TTC549 (cell line): Measurements from ENCODE around the gene SLC25A40.
A peak's percentile ranks its signal among the peaks of the same experiment; 100 is the strongest.
"Not testable (repeated sequence)": the region's sequence is repeated elsewhere in the genome, so short reads cannot be mapped to it uniquely, and the experiment has no call there.

ENCODE experiments used
- FAIRE-seq: peaks from 2 replicates; lab custom pipeline; 2012; peaks lifted over from hg19 to GRCh38; lab: Jason Lieb, UNC

Gene SLC25A40, protein sequence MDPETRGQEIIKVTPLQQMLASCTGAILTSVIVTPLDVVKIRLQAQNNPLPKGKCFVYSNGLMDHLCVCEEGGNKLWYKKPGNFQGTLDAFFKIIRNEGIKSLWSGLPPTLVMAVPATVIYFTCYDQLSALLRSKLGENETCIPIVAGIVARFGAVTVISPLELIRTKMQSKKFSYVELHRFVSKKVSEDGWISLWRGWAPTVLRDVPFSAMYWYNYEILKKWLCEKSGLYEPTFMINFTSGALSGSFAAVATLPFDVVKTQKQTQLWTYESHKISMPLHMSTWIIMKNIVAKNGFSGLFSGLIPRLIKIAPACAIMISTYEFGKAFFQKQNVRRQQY

DNA sequence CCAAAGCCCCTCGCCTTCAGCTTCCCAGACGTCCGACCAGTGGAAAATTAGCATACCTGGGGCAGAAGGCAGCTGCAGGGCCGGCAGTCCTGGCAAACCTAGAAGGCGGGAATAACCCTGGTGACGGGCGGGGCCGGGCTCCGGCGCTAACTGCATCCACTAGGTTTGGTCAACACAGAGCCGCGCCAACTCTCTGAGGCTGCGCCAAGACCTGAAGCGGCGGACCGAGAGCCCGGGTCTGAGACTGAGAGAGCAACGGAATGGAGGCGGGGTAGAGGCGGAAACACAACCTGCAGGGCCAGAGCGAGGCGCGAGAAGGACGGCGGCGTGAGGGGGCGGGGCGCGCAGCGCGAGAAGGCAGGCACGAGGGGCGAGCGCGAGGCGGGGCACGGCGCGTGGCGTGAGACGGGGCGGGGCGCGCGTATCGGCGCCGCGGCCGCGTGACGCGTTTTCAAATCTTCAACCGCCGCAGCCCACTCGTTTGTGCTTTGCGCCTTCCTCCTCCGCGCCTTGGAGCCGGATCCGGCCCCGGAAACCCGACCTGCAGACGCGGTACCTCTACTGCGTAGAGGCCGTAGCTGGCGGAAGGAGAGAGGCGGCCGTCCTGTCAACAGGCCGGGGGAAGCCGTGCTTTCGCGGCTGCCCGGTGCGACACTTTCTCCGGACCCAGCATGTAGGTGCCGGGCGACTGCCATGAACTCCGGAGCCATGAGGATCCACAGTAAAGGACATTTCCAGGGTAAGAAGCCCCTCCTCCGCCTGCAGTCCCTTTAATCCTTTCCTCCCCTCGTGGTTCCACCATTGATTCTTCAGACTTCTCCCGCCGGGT lies at the start of gene SLC25A40, which contains the start of gene DBF4:
SLC25A40 (minus strand) TSS at position 321 of the 829 bp plus-strand sequence. CDS start 17,633 bp downstream, outside the sequence.
DBF4 (plus strand) TSS at position 454 of the 829 bp plus-strand sequence; CDS start at position 694, 240 bp downstream.
- no peak for FAIRE-seq

DNA sequence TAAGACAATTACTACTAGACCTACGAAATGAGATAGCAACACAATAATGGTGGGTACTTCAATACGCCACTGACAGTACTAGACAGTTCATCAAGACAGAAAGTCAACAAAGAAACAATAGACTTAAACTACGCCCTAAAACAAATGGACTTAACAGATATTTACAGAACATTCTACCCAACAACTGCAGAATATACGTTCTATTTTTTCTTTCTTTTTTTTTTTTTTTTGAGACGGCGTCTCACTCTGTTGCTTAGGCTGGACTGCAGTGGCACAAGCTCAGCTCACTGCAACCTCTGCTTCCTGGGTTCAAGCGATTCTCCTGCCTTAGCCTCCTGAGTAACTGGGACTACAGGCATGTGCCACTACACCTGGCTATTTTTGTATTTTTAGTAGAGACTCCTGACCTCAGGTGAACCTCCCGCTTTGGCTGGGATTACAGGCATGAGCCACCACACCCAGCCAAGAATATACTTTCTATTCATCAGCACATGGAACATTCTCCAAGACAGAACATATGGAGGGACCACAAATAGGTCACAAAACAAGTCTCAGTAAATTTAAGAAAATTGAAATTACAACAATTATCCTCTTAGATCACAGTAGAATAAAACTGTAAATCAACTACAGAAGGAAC lies 46.7 kb upstream of the SLC25A40 start:
- FAIRE-seq = not testable (repeated sequence)

DNA sequence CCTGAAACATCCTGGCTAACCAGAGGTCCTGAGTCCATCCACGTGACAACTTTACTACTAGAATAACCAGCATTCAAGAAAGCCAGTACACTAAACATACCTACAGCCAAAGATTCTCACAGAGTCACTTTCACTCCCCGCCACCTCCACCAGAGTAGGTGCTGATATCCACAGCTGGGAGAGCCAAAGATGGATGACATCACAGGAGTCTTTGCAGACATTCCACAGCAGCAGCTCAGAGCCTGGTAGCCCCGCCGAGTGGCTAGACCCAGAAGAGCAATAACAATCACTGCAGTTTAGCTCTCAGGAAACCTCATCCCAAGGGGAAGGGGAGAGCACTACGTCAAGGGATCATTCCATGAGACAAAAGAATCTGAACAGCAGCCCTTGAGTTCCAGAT lies 44.4 kb upstream of the SLC25A40 start:
- no peak for FAIRE-seq

DNA sequence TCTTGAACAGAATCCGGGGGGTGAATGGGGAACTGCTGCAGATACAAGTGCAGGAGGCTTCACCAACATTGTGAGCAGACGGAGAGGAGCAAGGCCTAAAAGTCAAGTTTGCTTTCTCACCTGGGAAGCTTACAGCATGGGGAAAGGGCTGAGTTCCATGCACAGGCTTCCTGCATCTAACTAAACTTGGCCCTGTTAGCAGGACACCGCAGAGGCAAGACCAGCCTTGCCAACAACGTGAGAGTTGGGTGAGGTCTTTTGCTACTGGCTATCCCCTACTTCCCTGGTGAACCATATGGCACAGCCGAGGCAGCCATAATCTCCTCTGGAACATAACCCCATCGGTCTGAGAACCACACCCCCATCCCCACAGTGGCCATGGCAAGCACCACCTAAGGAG lies 43.7 kb upstream of the SLC25A40 start:
- no peak for FAIRE-seq

DNA sequence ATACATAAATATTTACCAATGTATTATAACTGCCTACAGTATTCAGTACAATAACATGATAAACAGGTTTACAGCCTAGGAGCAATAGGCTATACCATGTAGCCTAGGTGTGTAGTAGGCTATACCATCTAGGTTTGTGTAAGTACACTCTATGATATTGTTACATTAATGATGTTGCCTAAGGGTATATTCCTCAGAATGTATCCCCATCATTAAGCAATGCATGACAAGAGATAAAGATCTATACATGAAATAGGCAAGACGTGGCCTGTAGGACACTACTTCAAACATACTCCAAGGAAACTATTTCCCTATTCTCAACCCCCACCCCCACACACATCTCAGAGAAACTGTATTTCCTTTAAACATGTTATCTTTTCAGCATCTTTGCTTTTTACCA lies 42.6 kb upstream of the SLC25A40 start:
- no peak for FAIRE-seq

DNA sequence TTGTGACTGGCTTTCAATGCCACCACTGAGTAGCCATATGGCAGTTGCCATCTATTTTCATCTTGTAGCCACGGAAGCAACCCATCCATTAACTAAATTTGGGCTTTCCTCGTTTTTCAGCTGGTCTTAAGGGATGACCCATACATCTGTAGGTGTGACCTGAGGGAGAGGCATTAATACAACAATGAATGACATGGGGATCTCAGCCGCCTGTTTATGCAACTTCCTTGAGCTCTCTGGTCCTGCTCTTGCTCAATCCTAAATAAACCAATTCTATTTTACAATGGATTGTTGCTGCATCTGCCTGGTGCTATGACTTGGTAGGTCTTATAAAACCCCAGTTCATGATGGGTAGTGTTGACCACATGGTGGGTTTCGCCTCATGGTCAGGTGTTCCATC lies 36.0 kb upstream of the SLC25A40 start:
- no peak for FAIRE-seq

DNA sequence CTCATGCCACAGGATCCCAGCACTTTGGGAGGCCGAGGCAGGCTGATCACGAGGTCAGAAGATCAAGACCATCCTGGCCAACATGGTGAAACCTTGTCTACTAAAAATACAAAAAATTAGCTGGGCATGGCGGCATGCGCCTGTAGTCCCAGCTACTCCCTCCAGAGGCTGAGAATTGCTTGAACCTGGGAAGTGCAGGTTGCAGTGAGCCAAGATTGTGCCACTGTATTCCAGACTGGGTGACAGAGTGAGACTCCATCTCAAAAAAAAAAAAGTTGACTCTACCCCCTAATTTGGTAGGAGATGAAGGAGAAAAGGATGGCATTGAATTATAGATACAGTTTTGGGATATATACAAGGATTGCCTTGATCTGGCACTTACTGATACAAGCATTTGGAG lies 32.7 kb upstream of the SLC25A40 start:
- not testable (repeated sequence) for FAIRE-seq

DNA sequence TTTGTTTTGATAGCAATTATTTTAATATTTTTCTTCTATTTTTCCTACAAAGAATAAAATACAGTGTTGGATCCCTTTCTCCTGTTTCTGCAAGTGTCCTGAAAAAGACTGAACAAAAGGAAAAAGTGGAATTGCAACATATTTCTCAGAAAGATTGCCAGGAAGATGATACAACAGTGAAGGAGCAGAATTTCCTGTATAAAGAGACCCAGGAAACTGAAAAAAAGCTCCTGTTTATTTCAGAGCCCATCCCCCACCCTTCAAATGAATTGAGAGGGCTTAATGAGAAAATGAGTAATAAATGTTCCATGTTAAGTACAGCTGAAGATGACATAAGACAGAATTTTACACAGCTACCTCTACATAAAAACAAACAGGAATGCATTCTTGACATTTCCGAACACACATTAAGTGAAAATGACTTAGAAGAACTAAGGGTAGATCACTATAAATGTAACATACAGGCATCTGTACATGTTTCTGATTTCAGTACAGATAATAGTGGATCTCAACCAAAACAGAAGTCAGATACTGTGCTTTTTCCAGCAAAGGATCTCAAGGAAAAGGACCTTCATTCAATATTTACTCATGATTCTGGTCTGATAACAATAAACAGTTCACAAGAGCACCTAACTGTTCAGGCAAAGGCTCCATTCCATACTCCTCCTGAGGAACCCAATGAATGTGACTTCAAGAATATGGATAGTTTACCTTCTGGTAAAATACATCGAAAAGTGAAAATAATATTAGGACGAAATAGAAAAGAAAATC lies 31.2 kb upstream of the SLC25A40 start:
- FAIRE-seq = peak; percentile 41

DNA sequence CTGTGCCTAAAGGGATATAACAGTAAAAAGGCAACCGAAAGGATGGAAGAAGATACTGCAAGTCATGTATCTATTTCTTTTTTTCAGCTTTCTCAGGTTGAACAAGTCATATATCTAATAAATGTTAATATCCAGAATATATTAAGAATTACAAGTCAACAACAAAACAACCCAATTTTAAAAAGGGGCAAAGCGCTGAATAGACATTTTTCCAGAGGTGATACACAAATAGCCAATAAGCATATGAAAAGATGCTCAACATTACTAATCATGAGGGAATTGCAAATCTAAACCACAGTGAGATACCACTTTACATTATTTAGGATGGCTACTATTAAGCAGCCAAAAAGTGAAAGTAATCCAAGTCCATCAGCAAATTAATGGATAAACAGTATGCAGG lies 23.1 kb upstream of the SLC25A40 start:
- FAIRE-seq = no peak

DNA sequence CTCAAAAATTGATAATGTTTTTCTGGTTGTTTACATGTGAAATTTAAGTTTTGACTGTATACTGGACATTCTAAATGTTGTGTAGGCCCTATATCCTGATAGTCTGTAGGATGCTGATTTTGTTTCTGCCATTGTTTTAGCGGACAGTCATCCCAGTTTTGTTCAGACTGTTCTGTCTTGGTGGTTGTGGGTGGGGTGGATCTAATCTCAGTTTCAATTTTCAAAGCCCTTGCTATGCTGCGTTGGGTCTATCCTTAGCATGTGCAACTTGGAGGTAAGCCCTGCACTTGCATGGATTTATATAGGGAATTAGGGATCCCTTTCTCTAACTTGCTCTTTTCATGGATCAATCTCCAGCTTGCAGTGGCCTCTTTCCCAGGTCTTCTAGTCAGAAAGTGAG lies 19.2 kb upstream of the SLC25A40 start:
- FAIRE-seq = no peak

DNA sequence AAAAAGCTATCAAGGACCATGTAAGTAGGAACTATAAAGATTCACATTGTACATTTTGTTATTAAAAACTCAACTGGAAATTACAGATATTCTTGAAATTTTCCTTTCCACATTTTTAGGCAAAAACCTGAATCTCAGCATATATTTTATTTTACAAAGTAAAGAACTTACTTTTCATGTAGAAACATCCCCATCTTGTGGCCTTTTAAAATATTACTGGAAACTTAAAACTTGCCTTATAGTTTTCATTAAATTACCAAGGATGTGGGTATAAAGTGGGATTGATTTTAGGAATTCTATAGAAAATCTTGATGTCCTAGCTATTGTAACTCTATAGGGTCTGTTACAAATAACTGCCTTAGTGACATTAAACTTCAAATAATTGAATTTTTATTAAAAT lies 10.7 kb upstream of the SLC25A40 start:
- peak; percentile 88 for FAIRE-seq

DNA sequence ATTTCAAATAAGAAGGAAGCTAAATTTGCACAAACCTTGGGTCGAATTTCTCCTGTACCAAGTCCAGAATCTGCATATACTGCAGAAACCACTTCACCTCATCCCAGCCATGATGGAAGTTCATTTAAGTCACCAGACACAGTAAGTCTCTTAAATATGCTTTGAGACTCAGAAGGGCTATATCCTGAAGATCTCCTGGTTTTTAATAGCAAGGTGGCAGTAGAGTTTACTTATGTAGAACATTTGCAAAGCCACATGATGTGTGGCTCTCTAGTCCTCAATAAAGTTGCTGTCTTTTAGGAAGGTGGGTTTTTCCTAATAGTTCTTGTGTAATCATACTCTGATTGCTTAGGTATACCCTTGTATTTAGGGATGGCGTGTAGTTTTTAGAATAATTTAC lies 8.9 kb upstream of the SLC25A40 start:
- FAIRE-seq = no peak

DNA sequence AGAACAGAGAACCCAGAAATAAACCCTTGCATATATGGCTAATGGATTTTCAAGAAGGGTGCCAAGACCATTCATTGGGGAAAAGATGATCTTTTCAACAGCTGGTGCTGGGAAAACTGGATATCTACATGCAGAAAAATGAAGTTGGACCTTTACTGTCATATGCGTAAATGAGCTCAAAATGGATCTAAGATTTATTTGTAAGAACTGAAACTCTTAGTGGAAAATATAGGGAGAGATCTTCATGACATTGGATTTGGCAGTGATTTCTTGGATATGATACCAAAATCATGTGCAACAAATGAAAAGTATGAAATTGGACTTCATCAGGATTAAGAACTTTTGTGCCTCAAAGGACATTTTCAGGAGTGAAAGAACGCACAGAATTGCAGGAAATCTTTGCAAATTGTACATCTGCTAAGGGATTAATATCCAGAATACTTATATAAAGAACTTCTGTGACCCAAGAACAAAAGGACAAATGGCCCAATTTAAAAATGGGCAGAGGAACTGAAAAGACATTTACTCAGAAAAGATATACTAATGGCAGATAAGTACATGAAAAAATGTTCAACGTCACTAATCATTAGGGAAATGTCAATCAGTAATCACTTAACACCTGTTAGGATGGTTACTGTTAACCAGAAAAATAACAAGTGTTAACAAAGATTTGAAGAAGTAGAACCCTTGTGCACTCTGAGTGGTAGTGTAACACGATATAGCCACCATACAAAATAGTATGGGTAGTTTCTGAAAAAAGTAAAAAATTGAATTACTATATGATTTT lies 6.2 kb upstream of the SLC25A40 start:
- FAIRE-seq = no peak

DNA sequence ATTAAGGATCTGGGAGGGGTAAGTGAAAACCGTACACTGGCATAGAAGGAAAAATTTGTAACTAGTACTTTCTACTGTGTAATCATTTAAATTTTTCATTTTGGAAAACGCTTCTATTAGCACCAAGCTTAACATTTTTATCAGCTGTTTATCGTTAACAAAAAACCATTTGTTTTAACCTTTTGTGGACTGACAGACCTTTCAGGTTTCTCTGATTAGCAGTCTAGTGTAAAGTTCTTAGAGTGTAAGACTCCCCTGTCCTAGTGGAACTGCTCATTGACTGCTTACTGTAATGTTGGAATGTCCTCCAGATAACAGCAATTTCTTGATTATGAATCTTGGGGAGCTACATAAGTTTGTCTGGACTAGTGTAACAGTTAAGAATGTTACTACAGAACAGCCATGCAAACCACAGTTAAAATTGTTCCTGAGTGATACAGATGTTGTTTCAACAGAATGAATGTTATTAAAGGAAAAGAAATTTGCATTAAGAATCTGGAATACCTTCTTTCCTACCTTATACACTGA lies 2.1 kb upstream of the SLC25A40 start:
- no peak for FAIRE-seq

DNA sequence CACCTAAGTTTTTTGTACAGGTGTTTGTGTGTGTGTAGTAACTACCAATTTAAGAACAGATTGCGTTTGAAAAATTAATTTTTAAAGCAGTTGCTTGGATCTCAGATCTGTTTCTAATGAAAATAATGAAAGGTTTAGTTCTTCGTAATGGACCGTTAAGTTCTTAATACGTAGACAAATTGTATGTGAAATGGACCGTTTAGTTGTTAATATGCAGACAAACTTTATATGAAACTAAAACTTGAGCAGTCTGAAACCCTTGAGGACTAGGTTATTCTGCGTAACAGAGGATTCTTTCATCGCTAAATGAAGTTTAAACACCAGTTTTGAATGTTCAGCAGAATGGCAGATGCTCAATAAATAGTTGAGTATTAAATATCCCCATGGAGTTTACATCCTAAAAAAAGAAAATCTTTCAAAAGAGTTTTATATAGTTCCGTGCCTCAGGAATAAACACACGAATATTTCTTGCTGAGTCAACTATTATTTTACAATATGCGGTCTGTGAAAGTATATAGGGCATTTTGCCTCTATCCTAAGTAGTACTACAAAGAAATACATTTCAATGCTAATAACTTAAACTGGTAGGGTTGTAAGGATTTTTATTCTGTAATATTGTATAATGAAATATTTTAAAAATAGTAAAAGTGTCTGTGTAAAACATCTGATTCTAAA lies 1.3 kb upstream of the SLC25A40 start:
- no peak for FAIRE-seq

DNA sequence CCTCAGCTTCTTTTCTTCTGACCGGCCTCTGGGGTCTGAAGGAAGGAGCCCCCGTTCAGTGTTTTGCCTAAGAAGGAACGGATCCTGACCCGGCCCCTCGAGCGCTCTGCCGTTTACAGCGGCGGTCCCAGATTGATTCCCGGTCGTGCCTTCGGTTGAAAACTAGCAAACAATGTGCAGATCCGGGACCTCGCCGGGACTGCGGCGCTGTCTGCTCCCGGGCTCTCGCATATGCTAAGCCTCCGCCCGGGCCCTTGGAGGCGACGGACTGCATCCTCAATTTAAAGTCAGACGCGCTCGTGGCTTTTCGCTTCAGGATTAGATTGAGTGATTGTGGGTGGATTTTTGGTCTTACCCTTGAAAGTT lies 692 bp upstream of the SLC25A40 start:
- FAIRE-seq = no peak

DNA sequence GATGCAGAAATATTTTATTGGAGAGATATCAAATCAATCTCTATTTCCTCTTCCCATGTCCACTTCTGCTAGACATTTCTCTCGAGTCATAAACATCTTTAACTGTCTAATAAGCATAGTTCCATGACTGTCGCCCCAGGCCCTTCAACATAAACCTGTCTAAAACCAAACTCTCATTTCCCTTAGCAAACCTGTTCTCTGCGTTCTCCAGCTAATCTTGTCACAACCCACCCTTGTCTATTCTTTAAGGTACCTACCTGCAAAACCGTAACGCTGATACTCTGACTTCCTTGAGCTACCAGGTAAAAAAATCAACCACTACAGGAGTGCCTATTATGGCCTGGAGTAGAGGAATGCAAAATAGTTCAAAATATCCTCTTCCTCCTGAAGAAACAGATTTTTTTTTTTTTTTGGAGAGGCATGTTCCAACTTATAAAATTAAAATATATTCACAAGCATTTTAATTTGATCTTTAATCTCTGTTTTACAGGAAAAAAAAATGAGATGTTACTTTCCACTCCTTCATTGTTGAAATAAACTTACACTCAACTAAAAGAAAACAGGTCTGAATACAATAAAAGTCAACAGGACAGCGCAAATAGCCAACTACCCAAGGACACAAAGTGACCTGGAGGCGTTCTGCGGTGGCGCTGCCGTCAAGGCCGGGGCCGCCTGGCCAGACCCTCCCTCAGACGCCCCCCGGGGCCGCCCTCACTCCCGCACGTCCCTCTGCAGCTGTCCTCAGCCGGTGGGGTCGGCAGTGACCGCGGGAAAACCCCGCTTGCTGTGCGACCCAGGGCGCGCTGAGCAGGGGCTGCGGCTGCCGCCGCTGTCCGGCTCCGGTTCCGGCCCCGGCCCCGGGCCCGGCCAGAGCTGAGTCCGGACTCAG lies 765 bp downstream of the SLC25A40 start:
- FAIRE-seq = no peak

DNA sequence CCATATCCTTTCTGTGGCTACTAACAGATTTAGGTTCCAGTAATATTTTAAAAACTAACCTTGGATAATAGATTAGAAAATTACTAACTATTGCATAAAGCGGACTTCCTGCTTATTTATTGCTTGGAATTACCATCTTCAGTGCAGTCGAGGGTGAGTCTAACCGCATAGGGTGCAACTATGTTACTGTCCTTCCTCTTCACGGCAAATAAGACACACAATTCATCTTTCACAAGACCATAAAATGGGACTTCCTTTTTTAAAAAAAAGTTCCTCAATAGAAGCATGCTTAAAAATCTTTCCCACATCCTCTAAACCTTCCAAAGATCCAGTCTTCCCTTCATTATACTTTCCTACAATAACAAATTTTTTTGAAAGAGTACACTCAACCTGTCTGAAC lies 2.1 kb downstream of the SLC25A40 start:
- FAIRE-seq = no peak

DNA sequence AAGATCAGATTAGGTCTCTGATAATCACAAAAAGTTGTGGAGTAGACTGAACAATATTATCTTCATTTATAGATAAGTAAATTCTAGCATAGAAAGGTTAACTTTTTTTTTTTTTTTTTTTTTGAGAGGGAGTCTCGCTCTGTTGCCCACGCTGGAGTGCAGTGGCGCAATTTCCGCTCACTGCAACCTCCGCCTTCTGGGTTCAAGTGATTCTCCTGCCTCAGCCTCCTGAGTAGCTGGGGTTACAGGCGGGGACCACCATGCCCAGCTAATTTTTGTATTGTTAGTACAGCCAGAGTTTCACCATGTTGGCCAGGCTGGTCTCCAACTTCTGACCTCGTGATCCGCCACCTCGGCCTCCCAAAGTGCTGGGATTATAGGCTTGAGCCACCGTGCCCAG lies 2.8 kb downstream of the SLC25A40 start:
- FAIRE-seq = not testable (repeated sequence)

DNA sequence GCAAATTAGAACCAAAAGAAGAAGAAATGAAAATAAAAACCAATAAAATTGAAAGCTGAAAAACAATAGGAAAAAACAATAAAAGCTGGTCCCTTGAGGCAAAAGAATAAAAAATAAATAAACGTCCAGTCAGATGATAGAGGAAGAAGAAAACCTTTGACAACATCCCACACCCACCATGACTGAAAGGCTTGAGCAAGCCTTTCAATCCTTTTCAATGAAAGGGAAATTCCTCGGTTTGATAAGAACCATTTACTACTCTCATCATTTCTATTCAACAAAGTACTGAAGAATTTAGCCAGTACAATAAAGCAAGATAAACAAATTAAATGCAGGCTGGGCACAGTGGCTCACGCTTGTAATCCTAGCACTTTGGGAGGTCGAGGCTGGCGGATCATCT lies 3.8 kb downstream of the SLC25A40 start:
- no peak for FAIRE-seq
